Ishikawa (cell line): ENCODE measurements around the gene MCU.

Source experiments
- CREB1 ChIP-seq: IDR thresholded peaks from 2 replicates; pipeline ENCODE4 v1.6.1; 2012; ENCODE audit warnings: low read depth
- EP300 ChIP-seq: IDR thresholded peaks from 2 replicates; pipeline ENCODE4 v1.6.1; 2012; ENCODE audit warnings: borderline replicate concordance
- FOXM1 ChIP-seq: IDR thresholded peaks from 2 replicates; pipeline ENCODE4 v1.6.1; 2012; ENCODE audit warnings: low read depth, borderline replicate concordance
- TAF1 ChIP-seq: IDR thresholded peaks from 2 replicates; pipeline ENCODE4 v1.6.1; 2012; ENCODE audit warnings: low read depth, mild to moderate bottlenecking
- TCF12 ChIP-seq: IDR thresholded peaks from 2 replicates; pipeline ENCODE4 v1.6.1; 2012; ENCODE audit warnings: low read depth
- YY1 ChIP-seq: IDR thresholded peaks from 2 replicates; pipeline ENCODE4 v1.6.1; 2012; ENCODE audit warnings: low read depth
- TF ChIP-seq, protein P1 (sequence below): IDR thresholded peaks from 2 replicates; pipeline ENCODE4 v1.6.1; 2012

DNA sequence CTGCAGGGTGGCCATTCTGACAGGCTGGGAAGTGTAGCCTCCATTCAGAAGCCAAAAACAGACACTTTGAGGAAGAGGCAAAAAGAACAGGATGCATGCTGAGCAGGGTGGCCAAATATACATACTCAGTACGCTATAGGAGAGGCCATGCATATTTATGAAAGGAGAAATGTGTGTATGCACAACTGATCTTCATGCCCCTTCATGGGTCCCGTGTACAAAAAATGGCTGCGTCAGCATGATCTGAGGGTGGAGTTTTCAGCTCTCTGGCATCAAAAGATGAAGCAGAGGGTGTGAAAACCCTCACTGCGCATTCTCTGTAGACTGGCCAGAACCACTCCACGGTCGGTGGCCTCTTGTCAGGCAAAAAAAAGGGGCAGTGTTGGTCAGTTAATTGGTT is 166.1 kb downstream of the MCU start:
- TF ChIP-seq FOXM1, result no peak
- no peak for TF ChIP-seq YY1
- TF ChIP-seq TAF1, result no peak
- TF ChIP-seq EP300, result no peak
- TF ChIP-seq, protein P1, sequence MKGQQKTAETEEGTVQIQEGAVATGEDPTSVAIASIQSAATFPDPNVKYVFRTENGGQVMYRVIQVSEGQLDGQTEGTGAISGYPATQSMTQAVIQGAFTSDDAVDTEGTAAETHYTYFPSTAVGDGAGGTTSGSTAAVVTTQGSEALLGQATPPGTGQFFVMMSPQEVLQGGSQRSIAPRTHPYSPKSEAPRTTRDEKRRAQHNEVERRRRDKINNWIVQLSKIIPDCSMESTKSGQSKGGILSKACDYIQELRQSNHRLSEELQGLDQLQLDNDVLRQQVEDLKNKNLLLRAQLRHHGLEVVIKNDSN, result no peak
- TF ChIP-seq CREB1, result no peak
- no peak for TF ChIP-seq TCF12
